GM21723 (cell line): Measurements from ENCODE around the gene GPR4.

Source experiments
- ATAC-seq: cut with Tn5 transposase; IDR thresholded peaks from one replicate; pipeline ENCODE4 v1.9.1; 2021; ENCODE audit warnings: mild to moderate bottlenecking, moderate library complexity; ENCODE audit not compliant: unreplicated experiment

Gene GPR4

GRCh38 chr19:45556835-45557234 lies 45.2 kb downstream of the GPR4 start:
- ATAC-seq = no peak

GRCh38 chr19:45554481-45554880 lies 47.5 kb downstream of the GPR4 start:
- no peak for ATAC-seq

- no peak for ATAC-seq
These were observed 48.5 kb downstream of the GPR4 start for GRCh38 chr19:45553464-45553863.

GRCh38 chr19:45547965-45548609 lies 53.9 kb downstream of the GPR4 start:
- ATAC-seq = no peak

GRCh38 chr19:45547211-45547770 lies 54.7 kb downstream of the GPR4 start:
- no peak for ATAC-seq

GRCh38 chr19:45542234-45542668 lies 59.8 kb downstream of the GPR4 start:
- ATAC-seq = no peak
